ENCODE measurements around the gene ZFAND3. TPM values are rescaled to one million over a fixed set of nuclear protein-coding genes. Genes with fewer than 3 reads are reported as not detected.

ZFAND3 gene
- total RNA-seq, 1 donor from 2014 or later: 32.7 TPM

- Histone ChIP-seq H3K4me3 (peak overlapping the region; percentile 60 to 92), H3K36me3 (no peaks in the 10 kb centered on the region), H3K27ac (peak overlapping the region; percentile 91), H3K4me1 (peaks cover 0 to 25% of the 10 kb centered on the region in 2 donors), H3K9me3 (no peaks in the 10 kb centered on the region), H3K27me3 (no peaks in the 10 kb centered on the region)
- no peak for TF ChIP-seq CTCF (IDR thresholded peaks at IDR 0.05)
- peak; percentile 83 to 98 for DNase-seq (ENCODE audit: low spot score in 2 of 2)
- intact Hi-C loops (cut with DNase I): loop anchor here (1.0 to 5.0 kb wide), 3 partner anchors 27 to 121 kb away; partner anchors contain the start of gene MDGA1
These were observed 871 bp upstream of the ZFAND3 start for GRCh38 chr6:37818536-37819176.

GRCh38 chr6:37819802-37820717 lies 533 bp downstream of the ZFAND3 start:
- peak; percentile 18 to 88 for DNase-seq (ENCODE audit: low spot score in 2 of 2)
- Histone ChIP-seq H3K27me3 (no peaks in the 10 kb centered on the region), H3K27ac (peak overlapping the region; percentile 91), H3K4me3 (peak overlapping the region; percentile 60 to 92), H3K9me3 (no peaks in the 10 kb centered on the region), H3K36me3 (no peaks in the 10 kb centered on the region), H3K4me1 (peaks cover 0 to 32% of the 10 kb centered on the region in 2 donors)
- no peak for TF ChIP-seq CTCF (IDR thresholded peaks at IDR 0.05)
- intact Hi-C loops (cut with DNase I): loop anchor here (1.0 to 5.0 kb wide), 4 partner anchors 25 to 123 kb away; partner anchors contain the start of gene MDGA1

- no peaks in the 10 kb centered on the region for H3K27me3 ChIP-seq
- no peaks in the 10 kb centered on the region for H3K9me3 ChIP-seq
- DNase-seq (ENCODE audit: low spot score in 2 of 2): no peak
- H3K27ac ChIP-seq: peak overlapping the region; percentile 91
- intact Hi-C loops (cut with DNase I): loop anchor here (1.0 kb wide), 1 partner anchor 25 kb away; no protein-coding TSS in a partner anchor
- TF ChIP-seq CTCF (IDR thresholded peaks at IDR 0.05): no peak
- peak overlapping the region; percentile 60 to 92 for H3K4me3 ChIP-seq
- peaks cover 0 to 36% of the 10 kb centered on the region in 2 donors for H3K4me1 ChIP-seq
- no peaks in the 10 kb centered on the region for H3K36me3 ChIP-seq
These were observed 1.2 kb downstream of the ZFAND3 start for GRCh38 chr6:37820718-37821079.

GRCh38 chr6:37821446-37821845 lies 1.9 kb downstream of the ZFAND3 start:
- TF ChIP-seq CTCF (IDR thresholded peaks at IDR 0.05): no peak
- Histone ChIP-seq H3K27ac (no peak overlapping the region), H3K36me3 (no peaks in the 10 kb centered on the region), H3K27me3 (no peaks in the 10 kb centered on the region), H3K4me1 (peaks cover 0 to 37% of the 10 kb centered on the region in 2 donors), H3K4me3 (peak overlapping the region; percentile 60 to 92), H3K9me3 (no peaks in the 10 kb centered on the region)
- no peak for DNase-seq (ENCODE audit: low spot score in 2 of 2)
- intact Hi-C loops (cut with DNase I): no loop called here

DNA sequence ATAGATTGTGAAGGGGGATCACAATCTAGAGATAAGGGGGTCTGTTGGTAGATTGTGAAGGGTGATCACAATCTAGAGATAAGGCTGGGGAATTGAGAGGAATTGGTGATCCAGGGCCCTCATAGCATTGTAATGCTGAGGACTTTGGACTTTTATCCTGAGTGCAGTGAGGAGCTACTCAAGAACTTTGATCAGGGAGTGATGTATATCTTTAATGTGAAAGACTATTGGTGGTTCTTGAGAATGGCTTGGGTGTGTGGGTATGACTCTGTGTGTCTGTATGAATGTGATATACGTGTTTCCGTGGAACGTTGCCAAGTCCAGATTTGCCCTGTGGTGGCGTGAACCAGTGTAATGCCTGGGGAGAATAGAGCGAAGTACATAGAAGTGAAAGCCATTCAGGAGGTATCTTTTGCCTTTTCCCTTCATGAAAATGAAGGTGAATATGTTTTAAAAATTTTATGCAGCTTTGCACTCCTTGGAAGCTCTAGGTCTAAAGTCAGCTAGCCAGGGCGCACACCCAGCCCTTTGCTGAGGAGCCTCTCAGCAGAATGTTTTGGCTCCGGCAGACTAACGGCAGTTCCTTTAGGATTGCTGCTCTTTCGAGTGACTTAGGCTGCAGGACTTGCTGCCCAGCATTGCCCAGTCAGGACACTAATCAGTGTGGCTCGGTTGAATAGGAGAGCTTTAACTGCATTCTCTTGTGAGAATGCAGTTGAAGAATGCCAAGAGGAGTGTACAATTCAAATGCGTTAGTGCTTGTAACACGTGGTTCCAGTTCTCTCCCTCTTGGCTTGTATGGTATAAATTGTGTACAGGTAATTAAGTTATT lies 3.5 kb downstream of the ZFAND3 start:
- Histone ChIP-seq H3K36me3 (no peaks in the 10 kb centered on the region), H3K9me3 (no peaks in the 10 kb centered on the region), H3K27ac (no peak overlapping the region), H3K4me3 (peak overlapping the region in 1 of 2 donors; percentile 21), H3K27me3 (no peaks in the 10 kb centered on the region), H3K4me1 (peaks cover 0 to 50% of the 10 kb centered on the region in 2 donors)
- intact Hi-C loops (cut with DNase I): no loop called here
- TF ChIP-seq CTCF (IDR thresholded peaks at IDR 0.05): no peak
- no peak for DNase-seq (ENCODE audit: low spot score in 2 of 2)

Measured in ascending aorta (tissue), 2 donors.